HG03457 (cell line): ENCODE results near the gene TRANK1.
A peak's percentile ranks its signal among the peaks of the same experiment; 100 is the strongest.
"Not testable (repeated sequence)": the region's sequence is repeated elsewhere in the genome, so short reads cannot be mapped to it uniquely, and the experiment has no call there.

ENCODE experiments used
- ATAC-seq: cut with Tn5 transposase; IDR thresholded peaks from one replicate; pipeline ENCODE4 v1.9.1; 2021; ENCODE audit warnings: moderate number of reproducible peaks; ENCODE audit not compliant: unreplicated experiment

TRANK1 gene

GRCh38 chr3:36944641-36945270 lies at the start of gene TRANK1:
Gene TRANK1 (minus strand): TSS chr3:36945054. CDS start chr3:36944809, 245 bp downstream.
- ATAC-seq, result peak; percentile 50

- peak; percentile 89 for ATAC-seq
Observed at GRCh38 chr3:36993326-36994283, 48.8 kb upstream of the TRANK1 start, which contains the start of gene MLH1. Gene MLH1 (plus strand): TSS chr3:36993518. CDS start chr3:36993548, 30 bp downstream.

- ATAC-seq, result peak; percentile 86
Observed at GRCh38 chr3:36992806-36993325, 48.0 kb upstream of the TRANK1 start, which contains the start of gene EPM2AIP1. Gene EPM2AIP1 (minus strand): TSS chr3:36993131. CDS start chr3:36993077, 54 bp downstream.

DNA sequence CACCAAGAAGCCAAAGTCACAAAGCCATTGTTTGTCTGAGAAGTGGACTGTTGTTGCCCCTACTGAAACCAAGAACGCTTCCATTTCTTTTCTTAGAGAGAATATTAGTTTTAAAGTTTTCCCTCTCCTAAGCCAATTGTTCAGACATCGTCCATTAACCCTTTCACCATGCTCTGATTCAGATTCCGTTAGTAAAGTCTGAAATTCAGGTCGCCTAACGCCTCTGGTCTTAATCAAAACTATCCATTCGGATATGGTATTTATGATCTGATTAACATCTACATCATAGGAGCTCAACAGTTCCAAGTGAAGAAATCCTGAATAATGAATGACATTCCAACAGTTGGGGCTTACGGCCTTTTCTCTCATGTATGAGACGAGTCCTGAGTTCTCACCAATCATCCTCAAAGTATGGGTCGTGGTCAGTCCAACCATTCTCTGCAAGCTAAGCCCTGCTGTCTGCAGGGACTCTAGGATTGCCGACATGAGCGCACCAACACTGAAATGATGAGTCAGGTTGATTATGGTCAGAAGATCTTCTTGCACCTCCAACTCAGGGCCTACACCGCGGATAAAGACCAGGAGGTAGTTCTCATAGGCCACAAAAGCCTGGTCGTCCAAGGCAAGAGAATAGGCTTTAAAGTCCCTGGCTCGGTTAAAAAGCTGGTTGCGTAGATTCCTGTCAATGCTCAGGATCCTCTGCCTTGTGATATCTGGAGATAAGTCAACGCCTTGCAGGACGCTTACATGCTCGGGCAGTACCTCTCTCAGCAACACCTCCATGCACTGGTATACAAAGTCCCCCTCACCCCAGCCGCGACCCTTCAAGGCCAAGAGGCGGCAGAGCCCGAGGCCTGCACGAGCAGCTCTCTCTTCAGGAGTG lies 47.3 kb upstream of the TRANK1 start:
- no peak for ATAC-seq

GRCh38 chr3:36991147-36991546 lies 46.3 kb upstream of the TRANK1 start:
- ATAC-seq, result no peak

DNA sequence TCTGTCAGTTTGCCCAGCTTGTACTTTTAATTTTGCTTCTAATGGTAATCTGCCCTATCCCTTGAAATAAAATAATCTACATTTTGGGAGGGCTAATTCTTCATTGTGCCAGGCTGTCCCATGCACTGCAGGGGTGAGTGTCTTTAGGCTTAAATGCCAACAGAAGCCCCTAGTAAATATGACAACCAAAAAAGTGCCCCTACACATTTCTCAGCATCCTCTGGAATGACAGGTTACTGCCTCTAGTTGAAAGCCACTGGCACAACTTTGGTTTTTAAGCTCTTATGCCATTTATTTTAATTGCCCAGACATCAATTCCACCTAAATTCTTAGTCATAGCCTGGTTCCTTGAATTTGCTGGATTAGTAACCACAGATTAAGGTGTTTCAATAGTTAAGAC lies 44.7 kb upstream of the TRANK1 start:
- ATAC-seq, result no peak

- ATAC-seq, result no peak
Observed at GRCh38 chr3:36989005-36989404, 44.2 kb upstream of the TRANK1 start.

- no peak for ATAC-seq
Observed at GRCh38 chr3:36988356-36988755, 43.5 kb upstream of the TRANK1 start.

GRCh38 chr3:36981006-36981405 lies 36.2 kb upstream of the TRANK1 start:
- no peak for ATAC-seq

DNA sequence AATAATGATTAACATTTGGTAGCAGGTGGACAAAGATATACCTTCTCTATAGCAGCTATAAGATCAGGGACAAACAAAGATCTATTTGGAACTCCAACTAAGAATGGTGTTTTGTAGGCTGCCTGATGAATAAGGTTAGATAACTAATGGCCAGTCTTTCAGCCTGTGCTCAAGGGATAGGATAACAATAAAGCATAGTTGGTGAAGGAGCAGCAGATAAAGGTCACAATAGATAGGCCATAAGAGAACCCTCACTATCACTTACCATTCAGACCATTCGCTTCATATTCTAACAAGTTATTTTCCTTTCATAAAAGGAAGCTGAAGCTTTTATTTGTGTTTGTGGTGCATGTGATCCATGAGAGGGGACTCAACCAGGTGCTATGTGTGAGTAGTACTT lies 28.3 kb upstream of the TRANK1 start:
- no peak for ATAC-seq

DNA sequence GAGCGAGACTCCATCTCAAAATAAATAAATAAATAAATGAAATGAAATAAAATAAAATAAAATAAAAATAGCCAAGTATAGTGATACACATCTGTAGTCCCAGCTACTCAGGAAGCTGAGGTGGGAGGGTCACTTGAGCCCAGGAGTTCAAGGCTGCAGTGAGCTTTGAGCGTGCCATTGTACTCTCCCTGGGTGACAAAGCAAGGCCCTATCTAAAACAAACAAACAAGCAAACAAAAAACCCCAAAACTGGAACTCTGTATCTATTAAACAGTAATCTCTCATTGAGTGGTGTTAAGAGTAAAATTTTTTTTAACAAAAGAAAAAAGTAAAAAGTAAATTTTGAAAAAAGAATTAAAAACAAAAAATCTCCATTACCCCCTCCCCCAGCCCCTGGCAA lies 27.3 kb upstream of the TRANK1 start:
- ATAC-seq, result no peak

GRCh38 chr3:36969540-36970432 lies 24.9 kb upstream of the TRANK1 start:
- peak; percentile 98 for ATAC-seq

DNA sequence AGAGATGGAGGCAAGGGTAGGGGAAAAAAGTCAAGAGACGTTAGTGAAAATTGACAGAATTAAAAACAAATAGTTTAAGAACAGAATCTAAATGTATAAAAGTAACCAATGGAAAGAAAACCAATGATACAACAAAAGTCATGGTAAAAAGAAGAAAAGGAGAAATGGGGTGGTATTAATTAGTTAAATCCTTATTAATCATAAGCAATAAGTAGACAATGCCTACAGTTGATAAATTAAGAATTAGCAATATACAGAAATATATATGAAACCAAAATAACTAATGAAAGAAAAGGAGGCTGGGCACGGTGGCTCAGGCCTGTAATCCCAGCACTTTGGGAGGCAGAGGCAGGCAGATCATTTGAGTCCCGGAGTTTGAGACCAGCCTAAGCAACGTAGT lies 24.2 kb upstream of the TRANK1 start:
- ATAC-seq, result no peak

- ATAC-seq, result no peak
Observed at GRCh38 chr3:36965440-36965839, 20.6 kb upstream of the TRANK1 start.

- peak; percentile 87 for ATAC-seq
Observed at GRCh38 chr3:36964817-36965216, 20.0 kb upstream of the TRANK1 start.

- no peak for ATAC-seq
Observed at GRCh38 chr3:36964331-36964730, 19.5 kb upstream of the TRANK1 start.

GRCh38 chr3:36963008-36963407 lies 18.2 kb upstream of the TRANK1 start:
- ATAC-seq, result not testable (repeated sequence)

GRCh38 chr3:36960502-36960901 lies 15.6 kb upstream of the TRANK1 start:
- ATAC-seq, result no peak

GRCh38 chr3:36959821-36960220 lies 15.0 kb upstream of the TRANK1 start:
- ATAC-seq, result no peak
